Right ventricle myocardium inferior (tissue), 1 donor: Measurements from ENCODE around the gene SRSF6. TPM values are rescaled to one million over a fixed set of nuclear protein-coding genes. Genes with fewer than 3 reads are reported as not detected.
A peak's percentile ranks its signal among the peaks of the same experiment; 100 is the strongest.
"Not testable (repeated sequence)": the region's sequence is repeated elsewhere in the genome, so short reads cannot be mapped to it uniquely, and the experiment has no call there.

Source experiments
- ATAC-seq: fragments of 200-7000 bp; cut with Tn5 transposase; one replicate; pipeline ENCODE4 v1.9.1; 2020; ENCODE audit warnings: mild to moderate bottlenecking, moderate library complexity
- DNase-seq: peaks from one replicate; pipeline ENCODE4 v3.0.0; 2021; ENCODE audit errors: missing footprints
- intact Hi-C: fragments of 100-400 bp; cut with DNase I; formaldehyde crosslinking; loops from one replicate; pipeline ENCODE4 v1.11.0; 2022
- total RNA-seq: library from RNA; stranded (reverse); fragmentation: NEBNext Ultra II Directional; extraction: Animal tissue kit (Norgen Biotek cat#: 25700); gene quantifications from one replicate; pipeline ENCODE4 v1.2.1, GENCODE V29; 2021
- donor health status: DM: no; HTN: yes; CAD: no; lungs with severe emphysema.

The SRSF6 gene
- total RNA-seq, 1 donor from 2014 or later = 52.0 TPM

DNA sequence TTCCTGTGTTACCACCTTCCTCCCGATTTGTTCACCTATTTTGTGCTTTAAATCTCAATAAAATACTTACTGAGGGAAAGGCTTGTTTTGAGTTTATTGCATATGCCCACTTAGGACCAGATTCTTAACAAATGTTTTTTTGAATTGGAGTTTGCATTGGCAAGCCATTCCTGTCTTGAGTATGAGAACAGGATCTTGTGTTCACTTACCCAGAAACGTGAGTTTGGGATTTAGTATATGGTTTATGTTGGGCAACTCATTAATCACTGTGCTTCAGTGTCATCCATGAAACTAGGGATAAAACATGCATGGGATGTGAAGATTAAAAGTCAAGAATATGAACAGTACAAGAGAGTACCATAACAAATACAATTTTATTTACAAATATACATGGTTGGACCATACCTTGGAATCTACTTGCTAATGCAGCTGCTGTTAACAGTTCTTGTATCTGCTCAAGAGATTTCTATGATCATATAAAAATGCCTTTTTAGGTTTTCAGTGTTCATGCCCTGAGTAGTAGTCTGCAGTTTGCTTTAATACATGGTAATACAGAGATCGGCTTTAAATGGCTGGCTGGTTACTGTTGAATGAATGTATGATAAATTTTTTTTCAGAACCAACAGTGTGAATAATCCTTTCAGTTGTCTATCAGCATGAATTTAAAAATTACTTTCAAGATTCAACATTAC is 6.0 kb downstream of the SRSF6 start:
- DNase-seq = no peak
- ATAC-seq = no peak
- intact Hi-C loops = no loop called here

DNA sequence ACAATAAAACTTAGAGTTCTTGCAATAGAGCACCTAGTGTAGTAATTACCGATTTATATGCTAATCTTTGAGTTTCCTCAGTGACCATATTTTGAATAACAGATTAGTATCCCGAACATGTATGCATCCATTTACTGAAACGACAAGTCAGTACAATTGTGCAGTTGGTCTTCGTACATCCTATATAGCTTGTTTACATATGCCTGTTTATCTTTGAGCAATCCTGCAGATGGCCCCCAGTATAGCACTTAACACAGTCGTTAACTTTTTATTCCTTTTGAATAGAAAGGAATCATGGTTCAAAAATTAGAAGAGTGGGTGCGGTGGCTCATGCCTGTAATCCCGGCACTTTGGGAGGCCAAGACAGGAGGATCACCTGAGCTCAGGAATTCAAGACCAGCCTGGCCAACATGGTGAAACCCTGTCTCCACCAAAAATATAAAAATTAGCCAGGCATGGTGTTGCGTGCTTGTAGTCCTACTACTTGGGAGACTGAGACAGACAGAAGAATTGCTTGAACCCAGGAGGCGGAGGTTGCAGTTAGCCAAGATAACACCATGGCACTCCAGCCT is 6.6 kb downstream of the SRSF6 start:
- intact Hi-C loops = no loop called here
- ATAC-seq (no peak), DNase-seq (no peak)

DNA sequence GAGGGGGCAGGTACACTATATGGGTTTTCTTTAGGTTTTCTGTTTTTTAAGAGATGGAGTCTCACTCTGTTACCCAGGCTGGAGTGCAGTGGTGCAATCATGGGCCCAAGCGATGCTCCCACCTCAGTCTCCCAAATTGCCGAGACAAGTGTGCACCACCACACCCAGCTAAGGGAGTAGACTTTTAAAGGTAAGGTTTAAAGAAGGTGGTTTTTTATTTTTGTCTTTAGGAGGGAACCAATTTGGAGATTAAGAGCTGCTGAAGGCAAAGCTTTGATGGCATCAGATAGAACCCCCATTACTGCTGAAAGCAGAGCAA is 7.9 kb downstream of the SRSF6 start:
- intact Hi-C loops = no loop called here
- DNase-seq (no peak), ATAC-seq (no peak)

DNA sequence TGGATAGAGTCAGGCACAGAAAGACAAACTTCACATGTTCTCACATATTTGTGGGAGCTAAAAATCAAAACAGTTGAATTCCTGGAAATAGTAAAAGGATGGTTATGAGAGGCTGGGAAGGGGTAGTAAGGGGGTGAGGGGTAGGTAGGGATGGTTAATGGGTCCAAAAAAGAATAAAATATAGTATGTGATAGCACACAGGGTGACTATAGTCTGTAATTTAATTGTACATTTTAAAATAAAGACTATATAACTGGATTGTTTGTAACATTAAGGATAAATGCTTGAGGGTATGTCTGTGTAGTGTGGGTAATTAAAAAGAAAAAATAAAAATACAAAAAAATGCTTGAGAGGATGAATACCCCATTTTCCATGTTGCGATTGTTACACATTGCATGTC is 9.9 kb downstream of the SRSF6 start:
- intact Hi-C loops = no loop called here
- ATAC-seq (no peak), DNase-seq (no peak)

DNA sequence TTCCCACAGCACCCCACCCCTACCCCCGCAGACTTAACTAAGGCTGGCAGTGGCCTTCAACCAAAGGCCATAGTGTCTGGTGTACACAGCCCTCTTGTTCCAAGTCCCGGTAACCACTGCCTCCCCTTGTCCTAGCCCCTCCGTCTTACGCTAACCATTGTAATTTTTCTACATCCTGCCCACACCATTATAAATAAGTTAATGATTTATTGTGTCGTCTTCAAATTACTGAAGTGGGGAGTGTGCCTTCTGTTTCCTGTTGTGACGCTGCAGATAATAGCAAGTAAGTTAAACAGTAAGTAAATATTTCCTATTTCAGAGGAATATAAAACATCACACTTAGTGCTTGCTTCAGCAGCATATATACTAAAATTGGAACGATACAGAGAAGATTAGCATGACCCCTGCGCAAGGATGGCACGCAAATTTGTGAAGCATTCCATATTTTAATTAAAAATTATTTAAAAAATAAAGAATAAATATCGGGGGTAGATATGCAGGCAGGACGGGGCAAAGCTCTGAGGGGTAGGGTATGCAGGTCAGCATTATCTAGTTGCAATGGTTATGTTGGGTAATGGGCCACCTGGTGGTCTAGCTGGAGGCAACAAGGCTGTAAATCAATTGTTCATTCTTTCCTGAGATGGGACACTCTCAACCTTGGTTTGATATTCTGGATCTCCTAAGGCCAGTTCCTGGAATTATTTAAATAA is 15.1 kb downstream of the SRSF6 start:
- no peak for DNase-seq
- ATAC-seq = no peak
- intact Hi-C loops = no loop called here

DNA sequence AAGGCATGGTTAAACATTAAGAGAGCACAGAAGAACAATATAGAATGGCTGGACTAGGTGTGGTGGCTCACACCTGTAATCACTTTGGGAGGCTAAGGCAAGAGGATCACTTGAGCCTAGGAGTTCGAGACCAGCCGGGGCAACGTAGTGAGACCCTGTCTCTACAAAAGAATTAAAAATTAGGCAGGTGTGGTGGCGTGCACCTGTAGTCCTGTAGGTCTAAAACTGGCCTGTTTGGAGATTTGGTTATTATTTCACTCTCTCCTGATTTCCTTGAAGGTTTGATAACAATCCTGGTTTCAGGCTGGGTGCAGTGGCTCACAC is 15.6 kb downstream of the SRSF6 start:
- ATAC-seq (no peak), DNase-seq (no peak)
- intact Hi-C loops = no loop called here

DNA sequence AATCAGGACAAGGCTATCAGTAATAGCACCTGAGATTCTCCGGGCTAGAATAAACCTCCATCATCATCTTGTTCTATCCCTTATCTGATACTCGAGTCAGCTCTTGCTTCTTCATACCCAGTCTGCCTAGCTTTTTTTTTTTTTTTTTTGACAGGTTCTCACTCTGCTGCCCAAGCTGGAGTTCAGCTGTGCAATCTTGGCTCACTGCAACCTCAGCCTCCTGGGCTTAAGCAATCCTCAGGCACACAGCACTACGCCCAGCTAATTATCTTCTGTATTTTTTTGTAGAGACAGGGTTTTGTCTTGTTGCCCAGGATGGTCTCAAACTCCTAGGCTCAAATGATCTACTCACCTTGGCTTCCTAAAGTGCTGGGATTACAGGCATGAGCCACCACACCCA is 19.5 kb downstream of the SRSF6 start:
- ATAC-seq = no peak
- no peak for DNase-seq
- intact Hi-C loops = no loop called here

DNA sequence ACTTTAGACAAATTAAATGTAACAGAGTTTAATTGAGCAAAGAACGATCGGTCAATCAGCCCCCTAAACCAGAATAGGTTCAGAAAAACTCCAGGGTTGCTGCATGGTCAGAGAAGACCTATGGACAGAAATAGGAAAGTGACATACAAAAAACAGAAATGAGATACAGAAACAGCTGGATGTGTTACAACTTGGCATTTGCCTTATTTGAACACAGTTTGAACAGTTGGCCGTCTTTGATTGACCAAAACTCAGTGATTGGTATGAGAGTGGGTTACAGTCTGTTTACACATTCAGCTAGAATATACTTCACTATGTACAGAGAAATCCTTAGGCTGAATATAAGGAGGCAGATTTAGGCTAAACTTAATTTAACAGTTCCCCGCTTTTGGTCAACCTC is 19.9 kb downstream of the SRSF6 start:
- DNase-seq = no peak
- ATAC-seq = no peak
- intact Hi-C loops = no loop called here

DNA sequence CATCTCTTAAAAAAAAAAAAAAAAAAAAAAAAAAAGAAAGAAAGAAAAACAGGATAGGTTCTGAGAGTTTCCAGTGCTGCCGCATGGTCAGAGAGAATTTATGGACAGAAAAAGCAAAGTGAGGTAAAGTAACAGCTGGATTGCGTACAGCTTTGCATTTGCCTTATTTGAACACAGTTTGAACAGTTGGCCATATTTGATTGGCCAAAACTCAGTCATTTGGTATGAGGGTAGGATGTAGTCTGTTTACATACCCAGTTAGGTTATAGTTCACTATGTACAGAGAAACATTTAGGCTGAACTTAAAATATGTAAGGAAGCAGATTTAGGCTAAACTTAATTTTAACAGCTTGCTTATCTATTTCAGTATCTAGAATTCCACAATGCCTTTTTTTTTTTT is 32.3 kb downstream of the SRSF6 start:
- ATAC-seq = no peak
- intact Hi-C loops = no loop called here
- DNase-seq = no peak

DNA sequence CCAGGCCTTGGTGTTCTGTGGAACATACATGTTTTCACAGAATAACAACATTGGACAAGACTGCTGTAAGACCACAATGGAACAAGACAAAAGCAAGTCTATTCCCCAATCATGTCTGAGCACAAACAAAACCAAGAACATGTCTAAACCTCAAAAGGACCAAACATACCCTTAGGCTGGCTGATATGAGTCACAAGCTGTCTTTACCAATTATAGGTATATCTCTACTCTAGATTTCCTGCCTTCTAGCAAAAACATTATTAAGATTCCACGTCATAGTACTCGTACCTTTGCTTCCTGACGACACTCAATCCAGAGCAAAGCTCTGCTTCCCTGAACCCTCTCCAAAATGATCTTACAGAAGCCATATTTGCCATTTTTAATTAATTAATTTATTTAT is 34.4 kb downstream of the SRSF6 start:
- DNase-seq (no peak), ATAC-seq (no peak)
- intact Hi-C loops = no loop called here

DNA sequence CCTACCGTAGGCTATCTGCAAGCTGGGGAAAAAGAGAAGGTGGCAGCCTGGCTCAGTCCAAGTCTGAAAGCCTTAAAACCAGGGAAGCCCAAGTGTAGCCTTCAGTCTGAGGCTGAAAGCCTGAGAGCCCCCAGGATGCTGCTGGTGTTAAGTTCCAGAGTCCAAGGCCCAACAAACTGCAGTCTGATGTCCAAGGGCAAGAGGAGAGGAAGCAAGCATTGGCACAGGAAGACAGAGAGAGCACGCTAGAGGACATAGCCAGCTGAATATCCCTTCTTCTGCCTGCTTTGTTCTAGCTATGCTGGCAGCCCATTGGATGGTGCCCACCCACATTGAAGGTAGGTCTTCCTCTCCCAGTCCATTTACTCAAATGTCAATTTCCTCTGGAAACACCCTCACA is 37.7 kb downstream of the SRSF6 start:
- DNase-seq = no peak
- ATAC-seq = no peak
- intact Hi-C loops = no loop called here

DNA sequence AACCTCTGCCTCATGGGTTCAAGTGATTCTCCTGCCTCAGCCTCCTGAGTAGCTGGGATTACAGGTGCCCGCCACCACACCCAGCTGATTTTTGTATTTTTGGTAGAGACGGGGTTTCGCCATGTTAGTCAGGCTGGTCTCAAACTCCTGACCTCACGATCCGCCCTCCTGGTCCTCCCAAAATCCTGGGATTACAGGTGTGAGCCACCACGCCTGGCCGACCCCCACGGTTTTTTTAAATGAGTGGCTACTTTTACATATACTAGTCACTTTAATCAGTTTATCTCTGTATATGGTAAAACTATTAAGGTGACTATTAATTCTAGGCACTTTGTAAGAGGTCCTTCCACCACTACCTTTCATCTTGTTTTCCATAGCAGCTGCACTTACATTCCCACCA is 44.3 kb downstream of the SRSF6 start:
- DNase-seq, ATAC-seq, intact Hi-C loops: not testable (repeated sequence)

DNA sequence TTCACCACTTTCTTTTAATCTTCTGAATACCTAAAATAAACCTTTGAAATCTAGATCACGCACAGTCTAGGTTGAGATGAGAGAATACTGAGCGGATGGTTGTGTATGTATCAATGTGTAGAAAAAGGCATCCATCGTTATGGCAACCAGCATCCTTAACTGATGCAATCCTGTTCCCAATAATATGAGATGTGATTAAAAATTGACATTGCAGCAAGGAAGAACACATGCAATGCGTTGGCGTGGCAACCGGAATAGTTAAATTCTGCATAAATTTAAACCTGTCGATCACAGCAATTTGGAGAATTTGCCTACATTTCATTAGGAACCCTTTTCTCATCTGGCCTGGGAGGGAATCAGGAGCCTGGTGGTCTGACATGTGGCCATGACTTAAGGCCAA is 48.5 kb downstream of the SRSF6 start:
- ATAC-seq = no peak
- intact Hi-C loops = no loop called here
- no peak for DNase-seq

DNA sequence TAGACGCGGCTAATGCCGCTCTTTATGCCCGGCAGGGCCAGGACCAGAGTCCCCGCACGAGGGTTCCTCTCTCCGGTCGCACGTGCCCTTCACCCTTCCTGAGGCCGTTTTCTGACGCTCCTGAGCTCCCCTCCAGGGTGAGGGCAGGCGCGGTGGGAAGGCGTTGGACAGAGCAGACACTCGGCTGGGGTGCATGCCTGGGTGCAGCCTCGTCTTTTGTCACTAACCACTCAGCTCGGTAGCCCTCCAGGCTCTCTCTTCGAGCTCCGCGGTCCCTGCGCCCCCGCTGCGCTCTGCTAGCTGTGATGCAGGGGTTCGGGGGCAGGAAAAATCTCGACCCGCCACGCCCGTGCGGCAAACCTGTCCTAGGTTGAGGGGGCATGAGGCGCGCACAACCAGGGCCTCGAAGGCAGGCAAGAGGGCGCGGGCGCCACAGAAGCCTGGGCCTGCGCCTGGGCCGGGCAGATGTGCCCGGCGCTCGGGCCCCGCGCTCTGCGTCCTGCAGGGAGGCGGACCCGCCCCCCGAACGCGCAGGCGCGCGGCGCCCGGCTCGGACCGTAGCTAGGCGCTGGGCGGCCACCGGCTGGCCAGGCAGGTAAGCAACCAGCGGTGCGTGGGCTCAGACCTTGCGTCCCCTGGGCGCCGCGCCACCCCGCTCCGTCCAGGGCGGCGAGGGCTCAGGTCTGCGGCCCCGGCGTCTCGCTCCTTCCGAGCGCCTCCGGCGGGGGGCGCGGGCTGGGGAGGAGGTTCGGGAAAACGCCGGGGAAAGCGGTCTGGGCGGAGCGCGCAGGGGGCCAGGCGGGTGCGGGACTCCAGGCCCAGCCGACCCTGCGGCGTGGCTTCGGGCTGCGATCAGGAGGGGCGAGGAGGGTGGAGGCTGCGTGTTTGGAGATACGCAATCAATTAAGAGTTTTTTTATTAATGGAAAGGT is 49.7 kb downstream of the SRSF6 start, which contains the start of gene L3MBTL1:
L3MBTL1 (plus strand) TSS at position 548 of the 931 bp plus-strand sequence. CDS start 5,807 bp downstream, outside the sequence.
- peak; percentile 81 for DNase-seq
- peak; percentile 83 for ATAC-seq
- intact Hi-C loops = no loop called here

DNA sequence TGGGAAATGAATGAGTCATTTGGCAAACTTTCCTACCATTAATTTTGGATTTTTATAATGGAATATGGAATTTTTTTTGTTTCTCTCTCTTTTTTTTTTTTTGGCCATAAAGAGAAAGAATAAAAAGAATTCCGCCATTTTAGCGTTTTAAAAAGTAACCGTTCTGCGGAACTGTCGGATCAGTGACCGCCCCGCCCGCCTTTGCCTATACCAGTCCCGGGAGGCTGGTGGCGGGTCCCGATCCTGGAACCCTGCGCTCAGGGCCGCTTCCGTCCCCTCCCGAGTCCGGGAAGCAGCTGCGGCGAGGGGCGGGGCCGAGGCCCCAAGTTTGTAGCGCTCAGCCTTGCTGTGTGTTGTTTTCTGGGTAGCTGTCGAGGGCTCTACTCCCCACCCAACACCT is 50.4 kb downstream of the SRSF6 start:
- ATAC-seq (no peak), DNase-seq (no peak)
- intact Hi-C loops = no loop called here

DNA sequence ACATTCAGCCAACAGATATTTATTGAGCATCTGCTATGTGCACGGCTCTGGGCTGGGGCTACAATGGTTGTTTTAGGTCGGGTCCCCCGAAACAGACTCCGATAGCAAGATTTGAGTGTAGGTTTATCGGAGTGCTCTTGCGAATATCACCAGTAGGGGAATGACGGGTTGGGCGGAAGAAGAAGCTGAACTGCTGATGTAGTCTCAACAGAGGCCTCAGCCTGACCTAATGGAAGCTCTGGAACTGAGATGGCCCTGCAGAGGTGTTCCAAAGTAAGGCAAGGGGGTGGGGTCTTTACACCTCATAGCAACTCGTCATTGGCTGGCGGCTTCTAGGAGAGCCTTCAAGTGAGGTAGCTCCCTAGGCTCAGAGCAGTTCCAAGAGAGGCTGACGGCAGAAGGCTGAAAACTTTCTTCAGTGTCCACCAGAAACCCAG is 50.9 kb downstream of the SRSF6 start:
- DNase-seq = no peak
- intact Hi-C loops = no loop called here

DNA sequence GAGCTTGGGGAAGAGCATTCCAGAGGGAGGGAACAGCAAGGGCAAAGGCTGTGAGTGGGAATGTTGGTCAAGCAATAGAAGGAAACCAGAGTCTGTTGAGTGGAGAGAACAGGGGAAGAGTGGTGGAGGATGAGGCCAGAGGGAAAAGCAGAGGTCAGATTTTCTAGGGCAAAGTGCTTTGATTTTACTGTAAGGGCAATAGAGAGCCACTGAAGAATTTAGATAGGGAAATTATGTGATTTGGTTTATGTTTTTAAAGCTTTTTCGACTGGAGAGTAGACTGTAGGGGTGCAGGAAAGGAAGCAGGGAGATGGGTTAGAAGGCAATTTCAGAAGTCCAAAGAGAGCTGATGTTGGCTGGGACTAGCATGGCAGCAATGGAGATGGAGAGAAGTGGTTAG is 54.2 kb downstream of the SRSF6 start:
- ATAC-seq (no peak), DNase-seq (no peak)
- intact Hi-C loops = no loop called here

More for the DNA sequence above, 50.9 kb downstream of the SRSF6 start:
- ATAC-seq = no peak

DNA sequence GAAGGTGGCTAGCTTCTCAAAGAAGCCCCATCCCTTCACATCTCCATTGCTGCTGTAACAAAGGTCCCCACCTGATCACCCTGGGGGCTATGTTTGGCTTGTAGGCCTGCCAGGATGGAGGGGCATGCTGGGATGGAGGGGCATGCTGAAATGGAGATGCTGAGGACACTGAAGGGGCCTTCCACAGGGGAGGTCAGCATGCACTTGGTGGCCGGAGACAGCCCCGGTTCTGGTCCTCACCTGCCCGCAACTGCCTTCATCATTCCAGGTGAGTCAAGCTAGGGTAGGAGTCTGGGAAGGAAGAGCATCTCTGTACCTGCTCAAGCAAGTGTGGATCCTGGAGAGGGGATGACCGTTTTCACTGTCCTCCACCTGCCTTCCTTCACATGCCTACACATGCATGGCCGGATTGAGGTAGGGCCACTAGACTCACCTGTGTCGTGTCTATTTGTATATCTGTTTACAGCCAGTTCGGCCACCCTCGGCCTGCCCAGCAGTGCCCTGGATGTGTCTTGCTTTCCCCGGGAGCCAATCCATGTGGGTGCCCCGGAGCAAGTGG is 55.8 kb downstream of the SRSF6 start:
- ATAC-seq (no peak), DNase-seq (no peak)
- intact Hi-C loops = no loop called here
